ENCODE data around the gene DUS1L. TPM values are rescaled to one million over a fixed set of nuclear protein-coding genes. Genes with fewer than 3 reads are reported as not detected.

DUS1L gene
- polyA plus RNA-seq, 3 donors, result 71.2 to 118 (median 80.9) TPM

DNA sequence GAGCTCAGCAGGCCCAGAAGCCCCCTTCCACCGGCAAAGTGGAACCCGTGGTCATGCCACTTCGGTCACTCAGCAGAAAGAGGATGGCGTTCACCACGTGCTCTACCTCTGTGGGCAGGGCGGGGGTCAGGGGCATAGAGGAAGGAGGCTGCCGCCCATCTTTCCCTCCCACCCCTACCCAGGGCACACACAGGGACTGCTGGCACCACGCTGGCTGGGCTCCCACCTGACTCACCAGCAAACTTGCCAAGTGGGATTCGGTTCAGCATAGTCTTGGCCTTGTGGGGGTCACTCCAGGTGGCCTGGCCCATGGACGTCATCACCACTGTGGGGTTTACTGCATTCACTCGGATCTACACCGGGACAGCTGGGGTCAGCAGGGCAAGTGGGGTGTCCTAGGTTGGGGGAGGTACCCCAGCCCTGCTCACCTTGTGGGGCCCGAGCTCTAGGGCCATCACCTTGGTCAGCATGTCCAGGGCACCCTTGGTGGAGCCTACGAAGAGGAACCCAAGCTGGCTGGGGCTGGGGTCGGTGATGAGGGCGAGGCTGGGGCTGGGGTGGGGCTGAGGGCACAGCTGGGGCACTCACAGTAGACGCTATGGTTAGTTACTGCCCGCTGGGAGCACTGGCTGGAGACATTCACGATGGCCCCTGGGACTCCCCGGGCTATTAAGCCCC, 29.5 kb downstream of the DUS1L start:
- WGBS, 3 donors, result 79 to 94% (median 89%) methylated on average over 20 of the region's 20 CpGs

DNA sequence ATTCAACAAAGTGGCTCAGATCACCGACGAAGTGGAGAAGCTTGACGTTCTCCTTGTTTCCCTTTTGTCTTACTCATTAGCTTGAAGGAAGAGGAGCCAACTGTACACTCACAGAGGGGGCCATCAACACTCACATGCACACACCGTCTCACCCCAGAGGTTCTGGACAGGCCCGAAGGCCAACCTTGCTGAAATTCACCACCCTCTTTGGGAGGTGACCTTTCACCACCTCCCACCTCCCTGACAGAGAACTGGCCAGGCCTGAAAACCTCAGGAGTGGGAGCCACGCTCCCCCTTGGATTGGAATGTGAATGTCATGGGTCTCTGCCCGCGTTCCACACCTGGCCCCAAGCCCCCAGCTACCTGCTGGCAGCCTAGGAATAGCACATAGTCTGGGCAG, 30.1 kb downstream of the DUS1L start:
- H3K27ac ChIP-seq (ENCODE audit: low read depth, low read length), result no peak overlapping the region
- 92 to 95% (median 95%) methylated on average over 8 of the region's 8 CpGs for WGBS, 3 donors

More for the DNA sequence above, 29.5 kb downstream of the DUS1L start:
- no peak overlapping the region for H3K27ac ChIP-seq (ENCODE audit: low read depth, low read length)

DNA sequence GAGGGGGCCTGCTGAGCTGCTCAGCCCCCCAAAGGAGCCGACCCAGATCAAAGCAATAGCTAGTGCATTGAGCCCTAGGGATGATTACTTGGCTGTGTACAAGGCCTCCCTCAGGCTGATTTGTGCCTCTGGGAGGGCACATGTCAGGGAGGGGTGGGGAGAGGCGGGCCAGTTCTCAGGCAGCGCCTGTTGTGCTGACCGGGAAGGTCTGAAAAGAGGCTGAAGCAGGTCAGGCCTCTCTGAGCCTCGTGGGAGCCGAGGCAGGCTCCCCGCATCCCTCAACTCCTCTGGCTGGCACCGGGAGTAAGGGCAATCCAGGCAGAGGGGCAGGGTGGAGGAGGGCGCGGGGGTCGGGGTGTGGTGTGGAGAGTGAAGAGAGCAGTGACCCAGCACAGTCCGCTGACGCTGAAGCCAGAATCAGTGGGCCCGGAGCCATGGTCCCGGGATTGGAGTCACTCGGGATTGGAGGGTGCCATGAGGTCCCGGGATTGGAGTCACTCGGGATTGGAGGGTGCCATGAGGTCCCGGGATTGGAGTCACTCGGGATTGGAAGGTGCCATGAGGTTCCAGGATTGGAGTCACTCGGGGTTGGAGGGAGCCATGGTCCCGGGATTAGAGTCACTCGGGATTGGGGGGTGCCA, 31.1 kb downstream of the DUS1L start:
- 66 to 88% (median 78%) methylated on average over 23 of the region's 23 CpGs for WGBS, 3 donors

DNA sequence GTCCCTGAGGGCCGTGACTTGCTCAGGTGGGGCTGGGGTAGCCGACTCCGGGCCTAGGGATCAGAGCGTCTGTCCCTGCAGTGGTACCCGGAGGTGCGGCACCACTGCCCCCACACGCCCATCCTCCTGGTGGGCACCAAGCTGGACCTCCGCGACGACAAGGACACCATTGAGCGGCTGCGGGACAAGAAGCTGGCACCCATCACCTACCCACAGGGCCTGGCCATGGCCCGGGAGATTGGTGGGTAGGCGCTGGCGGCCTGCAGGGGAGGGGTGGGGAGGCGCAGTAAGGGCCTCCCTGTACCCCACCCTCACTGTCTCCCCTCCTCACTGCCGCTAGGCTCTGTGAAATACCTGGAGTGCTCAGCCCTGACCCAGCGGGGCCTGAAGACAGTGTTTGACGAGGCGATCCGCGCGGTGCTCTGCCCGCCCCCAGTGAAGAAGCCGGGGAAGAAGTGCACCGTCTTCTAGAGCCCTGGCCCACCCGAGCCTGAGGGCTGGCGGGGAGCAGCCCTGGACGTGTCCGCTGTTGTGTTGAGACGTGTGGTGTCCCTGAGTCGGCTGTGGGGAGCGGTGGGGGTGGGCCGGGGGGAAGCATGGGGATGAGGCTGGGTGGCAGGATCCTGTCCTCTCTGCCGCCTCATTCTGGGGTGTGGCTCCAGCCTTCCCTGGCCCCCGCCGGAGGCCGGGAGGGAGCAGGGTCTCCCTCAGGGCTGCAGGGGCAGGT, 32.1 kb downstream of the DUS1L start:
- 92 to 95% (median 93%) methylated on average over 33 to 38 of the region's 38 CpGs for WGBS, 3 donors
- no peak overlapping the region for H3K27ac ChIP-seq (ENCODE audit: low read depth, low read length)

More for the DNA sequence above, 31.1 kb downstream of the DUS1L start:
- no peak overlapping the region for H3K27ac ChIP-seq (ENCODE audit: low read depth, low read length)

DNA sequence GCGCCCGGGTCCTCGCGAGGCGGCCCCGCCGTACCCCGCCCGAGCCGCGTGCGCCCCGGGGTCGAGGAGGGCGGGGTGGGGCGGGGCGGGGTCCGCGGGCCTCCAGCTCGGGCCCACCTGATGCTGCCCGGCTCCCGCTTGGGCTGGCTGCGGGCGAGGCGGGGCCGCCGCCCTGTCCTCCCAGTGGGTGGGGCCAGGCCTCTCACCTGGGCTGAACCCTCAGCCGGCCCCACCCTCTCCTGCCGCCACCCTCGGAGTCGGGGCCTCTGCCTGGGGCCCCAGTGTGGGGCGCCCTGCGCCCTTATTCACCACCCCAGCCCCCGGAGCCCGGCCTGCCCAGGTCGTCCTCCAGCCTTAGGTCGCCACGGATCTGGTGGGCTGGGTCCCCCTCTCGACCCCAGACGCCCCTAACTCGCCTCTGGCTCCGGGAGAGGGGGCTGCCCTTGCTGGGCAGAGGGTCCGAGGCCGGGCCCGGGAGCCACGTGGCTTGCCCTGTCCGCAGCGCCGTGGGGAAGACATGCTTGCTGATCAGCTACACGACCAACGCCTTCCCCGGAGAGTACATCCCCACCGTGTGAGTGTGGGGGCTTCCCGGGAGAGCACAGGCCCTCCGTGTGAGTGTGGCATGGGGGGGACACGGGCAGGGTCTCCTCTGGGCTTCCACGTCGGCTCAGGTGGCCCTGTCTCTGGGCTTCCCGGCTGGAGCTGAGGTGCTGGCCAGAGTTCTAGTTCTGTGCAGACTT, 33.5 kb downstream of the DUS1L start:
- 13 to 21% (median 19%) methylated on average over 35 to 57 of the region's 59 CpGs for WGBS, 3 donors
- H3K27ac ChIP-seq (ENCODE audit: low read depth, low read length), result no peak overlapping the region

DNA sequence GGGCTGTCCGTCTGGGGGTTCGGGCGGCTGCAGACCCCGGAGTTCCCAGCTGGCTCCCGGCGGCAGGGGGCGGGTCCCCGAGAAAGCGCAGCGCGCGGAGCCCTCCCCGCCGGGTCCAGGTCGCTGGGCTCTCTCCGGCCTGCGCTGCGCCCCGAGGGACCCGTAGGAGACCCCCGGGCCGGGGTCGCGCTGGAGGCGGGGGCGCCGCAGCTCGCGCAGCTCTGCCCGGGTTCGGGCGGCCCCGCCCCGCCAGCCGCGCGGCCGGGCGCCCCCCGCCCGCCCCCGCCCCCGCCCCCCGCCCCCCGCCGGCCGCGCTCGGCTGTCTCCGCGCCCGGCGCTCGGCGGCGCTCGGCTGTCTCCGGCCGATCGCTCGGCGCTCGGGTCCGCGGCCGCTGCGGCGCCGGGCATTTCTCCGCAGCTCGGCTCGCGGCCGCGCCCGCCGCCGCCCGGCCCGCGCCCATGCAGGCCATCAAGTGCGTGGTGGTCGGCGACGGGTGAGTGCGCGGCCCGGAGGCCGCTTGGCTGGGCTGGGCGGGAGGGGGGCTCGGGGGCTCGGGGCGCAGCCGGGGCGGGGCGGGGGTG, 34.2 kb downstream of the DUS1L start, which contains the start of gene RAC3:
TSS of gene RAC3 (plus strand) at position 376 of the 582 bp plus-strand sequence. CDS start at position 460, 84 bp downstream.
- H3K27ac ChIP-seq (ENCODE audit: low read depth, low read length), result no peak within 1 kb of the TSS
- WGBS, 3 donors, result 0 to 1% (median 0%) methylated on average over 4 to 88 of the region's 96 CpGs

DNA sequence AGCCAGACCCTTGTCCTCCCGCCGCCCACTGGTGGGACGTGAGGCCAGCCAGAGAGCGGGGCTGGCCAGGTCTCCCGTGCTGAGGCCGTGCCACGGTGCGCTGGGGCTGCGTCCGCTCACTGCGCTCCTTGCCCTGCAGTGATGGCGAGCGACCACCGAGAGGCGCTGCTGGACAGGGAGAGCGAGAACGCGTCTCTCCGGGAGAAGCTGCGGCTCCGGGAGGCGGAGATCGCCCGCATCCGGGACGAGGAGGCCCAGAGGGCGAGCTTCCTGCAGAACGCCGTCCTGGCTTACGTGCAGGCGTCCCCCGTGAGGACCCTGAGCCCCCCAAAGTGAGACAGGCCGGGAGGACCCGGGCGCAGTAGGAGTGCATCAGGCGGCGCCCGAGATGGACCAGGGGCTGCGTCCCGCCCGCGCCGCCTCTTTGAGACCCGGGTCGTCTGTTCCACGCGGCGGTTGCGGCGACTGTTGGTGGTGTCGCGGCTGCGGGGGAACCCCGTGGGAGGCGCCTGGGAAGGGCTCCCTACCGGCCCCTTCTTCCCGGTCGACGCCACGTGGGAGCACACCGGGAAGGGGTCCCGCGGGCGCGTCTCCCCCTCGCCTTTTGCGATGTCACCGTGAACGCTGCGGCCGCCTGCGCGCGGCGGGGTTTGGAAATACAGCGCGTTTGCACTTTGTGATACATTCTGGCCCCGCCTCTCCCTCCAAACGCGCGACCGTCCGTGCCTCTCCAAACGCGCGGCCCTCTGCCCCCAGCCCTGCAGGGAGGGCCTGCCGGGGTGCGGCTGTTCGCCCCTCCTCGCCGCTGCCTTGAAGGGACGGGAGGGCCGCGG, 34.9 kb downstream of the DUS1L start:
- H3K27ac ChIP-seq (ENCODE audit: low read depth, low read length), result no peak overlapping the region
- WGBS, 3 donors, result 0 to 1% (median 1%) methylated on average over 57 to 94 of the region's 94 CpGs

DNA sequence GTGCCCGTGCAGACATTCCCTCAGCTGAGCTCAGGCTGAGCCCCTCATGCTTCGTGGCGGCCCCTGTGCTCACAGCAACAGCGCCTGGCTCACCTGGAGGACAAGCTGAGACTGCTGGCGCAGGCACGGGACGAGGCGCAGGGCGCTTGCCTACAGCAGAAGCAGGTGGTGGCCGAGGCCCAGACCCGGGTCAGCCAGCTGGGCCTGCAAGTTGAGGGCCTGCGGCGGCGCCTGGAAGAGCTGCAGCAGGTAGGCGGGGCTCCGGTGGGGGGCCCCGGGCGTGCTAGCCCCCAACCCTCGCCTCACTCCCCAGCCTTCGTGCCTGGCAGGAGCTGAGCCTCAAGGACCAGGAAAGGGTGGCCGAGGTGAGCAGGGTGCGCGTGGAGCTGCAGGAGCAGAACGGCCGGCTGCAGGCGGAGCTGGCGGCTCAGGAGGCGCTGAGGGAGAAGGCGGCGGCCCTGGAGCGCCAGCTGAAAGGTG, 35.6 kb downstream of the DUS1L start:
- 66 to 73% (median 69%) methylated on average over 25 to 31 of the region's 31 CpGs for WGBS, 3 donors
- H3K27ac ChIP-seq (ENCODE audit: low read depth, low read length), result no peak overlapping the region

DNA sequence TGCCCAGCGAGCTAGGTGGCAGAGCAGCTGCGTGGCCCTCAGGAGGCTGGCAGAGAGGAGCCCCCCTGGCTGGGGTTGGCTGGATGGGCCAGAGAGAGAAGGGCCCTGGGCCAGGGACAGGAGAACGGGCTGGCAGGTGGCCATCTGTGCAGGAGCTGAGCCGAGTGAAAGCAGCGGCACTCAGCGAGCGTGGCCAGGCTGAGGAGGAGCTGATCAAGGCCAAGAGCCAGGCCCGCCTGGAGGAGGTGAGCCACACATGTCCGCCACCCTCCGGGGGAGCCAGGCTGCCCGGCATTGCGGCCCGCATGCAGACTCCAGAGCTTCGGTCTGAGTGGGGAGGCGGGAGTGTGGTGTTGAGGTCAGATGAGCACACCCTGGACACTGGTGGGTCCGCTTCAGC, 36.2 kb downstream of the DUS1L start:
- 87 to 94% (median 92%) methylated on average over 16 of the region's 16 CpGs for WGBS, 3 donors

DNA sequence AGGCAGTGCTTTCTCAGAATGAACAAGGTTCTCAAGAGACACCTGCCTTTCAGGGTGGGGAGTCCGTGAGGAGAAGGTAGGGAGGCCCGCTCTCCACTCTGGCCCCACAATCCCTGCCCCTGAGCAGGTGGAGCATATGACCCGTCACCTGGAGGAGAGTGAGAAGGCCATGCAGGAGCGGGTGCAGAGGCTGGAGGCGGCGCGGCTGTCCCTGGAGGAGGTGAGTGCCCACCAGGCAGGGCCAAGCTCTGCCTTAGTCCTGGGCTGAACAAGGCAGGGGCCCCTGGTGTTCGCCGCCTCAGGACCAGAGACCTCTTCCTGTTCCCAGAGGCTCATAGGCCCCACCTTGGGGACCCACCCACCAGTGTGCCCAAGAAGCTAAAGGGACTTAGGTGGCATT, 36.6 kb downstream of the DUS1L start:
- 94 to 98% (median 97%) methylated on average over 9 of the region's 9 CpGs for WGBS, 3 donors

More for the DNA sequence above, 36.2 kb downstream of the DUS1L start:
- no peak overlapping the region for H3K27ac ChIP-seq (ENCODE audit: low read depth, low read length)

DNA sequence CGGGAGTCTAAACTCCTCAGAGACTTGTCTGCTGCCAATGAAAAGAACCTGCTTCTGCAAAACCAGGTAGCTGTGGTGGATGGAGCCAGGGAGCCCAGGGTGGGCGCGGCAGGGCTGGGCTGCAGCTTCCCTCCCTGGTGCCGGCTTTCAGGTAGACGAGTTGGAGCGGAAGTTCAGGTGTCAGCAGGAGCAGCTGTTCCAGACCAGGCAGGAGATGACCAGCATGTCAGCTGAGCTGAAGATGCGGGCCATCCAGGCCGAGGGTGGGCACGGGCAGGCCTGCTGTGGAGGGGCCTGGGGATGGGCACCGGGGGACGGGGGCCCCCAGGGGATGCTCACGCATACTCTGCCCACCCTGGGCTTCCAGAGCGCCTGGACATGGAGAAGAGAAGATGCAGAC, 37.4 kb downstream of the DUS1L start:
- WGBS, 3 donors, result 96 to 98% (median 96%) methylated on average over 13 of the region's 13 CpGs
- H3K27ac ChIP-seq (ENCODE audit: low read depth, low read length), result no peak overlapping the region

More for the DNA sequence above, 36.6 kb downstream of the DUS1L start:
- no peak overlapping the region for H3K27ac ChIP-seq (ENCODE audit: low read depth, low read length)

DNA sequence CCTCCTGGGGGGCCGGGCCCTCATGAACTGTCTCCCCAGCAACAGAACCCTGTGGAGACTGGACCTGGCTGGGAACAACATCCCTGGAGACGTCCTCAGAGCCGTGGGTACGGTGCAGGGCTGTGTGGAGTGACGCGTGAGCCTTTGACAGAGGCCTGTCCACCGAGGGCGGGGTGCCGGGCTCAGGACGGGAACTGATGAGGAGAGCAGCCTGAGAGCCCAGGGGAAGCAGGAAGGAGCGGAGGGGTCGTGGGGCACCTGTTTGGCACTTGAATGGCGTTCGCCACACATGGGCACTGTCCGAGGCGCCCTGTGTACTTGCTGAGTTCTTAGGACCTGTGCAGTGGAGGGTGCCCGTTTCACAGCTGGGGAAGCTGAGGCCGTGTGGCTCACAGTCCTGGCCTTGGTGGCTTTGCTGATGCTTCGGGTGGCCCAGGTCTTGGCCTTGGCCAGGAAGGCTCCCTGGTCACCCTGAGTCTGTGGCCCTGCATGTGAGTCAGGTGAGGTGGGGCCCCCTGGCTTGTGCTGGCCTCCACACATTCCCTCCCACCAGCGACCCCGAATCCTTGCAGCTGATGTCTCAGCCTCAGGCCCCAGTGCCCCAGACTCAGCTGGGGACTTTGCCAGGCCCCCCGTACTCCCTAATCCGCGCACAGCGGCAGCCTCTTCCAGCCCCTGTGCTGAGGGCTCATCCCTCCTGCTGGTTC, 40.0 kb downstream of the DUS1L start:
- H3K27ac ChIP-seq (ENCODE audit: low read depth, low read length), result no peak overlapping the region
- WGBS, 3 donors, result 94 to 96% (median 95%) methylated on average over 21 to 25 of the region's 25 CpGs

DNA sequence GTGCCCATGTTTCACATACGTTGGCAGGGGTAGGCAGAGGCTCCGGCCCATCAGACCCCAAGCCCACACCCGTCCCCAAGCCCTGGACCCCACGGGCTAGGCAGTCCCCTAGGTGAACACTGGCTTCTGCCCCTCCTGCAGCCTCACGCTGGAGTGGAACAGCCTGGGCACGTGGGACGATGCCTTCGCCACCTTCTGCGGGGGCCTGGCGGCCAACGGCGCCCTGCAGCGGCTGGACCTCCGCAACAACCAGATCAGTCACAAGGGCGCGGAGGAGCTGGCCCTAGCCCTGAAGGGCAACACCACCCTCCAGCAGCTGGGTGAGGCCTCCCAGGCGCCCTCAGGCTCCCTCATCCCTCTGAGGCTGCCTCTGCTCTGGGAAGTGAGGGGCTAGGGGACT, 40.7 kb downstream of the DUS1L start:
- 93 to 96% (median 95%) methylated on average over 17 of the region's 17 CpGs for WGBS, 3 donors

DNA sequence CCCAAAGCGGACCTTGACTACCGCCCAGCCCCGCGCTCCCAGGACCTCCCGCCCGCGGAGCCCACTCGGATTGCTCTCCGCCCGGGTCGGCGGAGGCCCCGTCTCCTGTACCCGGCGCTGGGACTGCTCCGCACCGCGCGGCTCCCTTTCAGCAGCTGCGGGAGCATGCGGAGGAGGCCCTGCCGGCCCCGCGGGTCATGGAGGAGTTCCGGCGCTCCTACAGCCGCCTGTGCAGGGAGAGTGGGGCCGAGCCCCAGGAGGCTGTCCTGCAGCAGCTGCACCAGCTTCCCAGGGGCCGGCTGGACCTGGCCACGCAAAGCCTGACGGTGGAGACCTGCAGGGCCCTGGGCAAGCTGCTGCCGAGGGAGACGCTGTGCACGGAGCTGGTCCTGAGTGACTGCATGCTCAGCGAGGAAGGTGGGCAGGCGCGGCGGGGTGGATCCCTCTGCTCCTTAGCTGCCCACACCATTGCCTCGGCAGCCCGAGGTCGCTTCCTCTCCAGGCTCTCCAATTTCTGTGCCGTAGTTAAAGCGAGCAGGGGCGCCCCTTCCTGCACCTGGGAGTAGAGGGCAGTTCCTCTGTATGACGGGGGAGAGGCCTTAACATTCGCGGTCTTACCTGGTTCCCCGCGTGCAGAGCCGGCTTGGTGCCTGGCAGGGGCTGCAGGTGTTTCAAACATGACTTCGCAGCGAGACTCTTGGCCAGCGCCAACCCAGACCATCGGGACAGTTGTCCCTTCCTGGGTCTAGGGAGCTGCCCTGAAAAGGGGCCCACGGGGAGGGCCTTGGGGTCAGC, 42.0 kb downstream of the DUS1L start:
- WGBS, 3 donors, result 3 to 7% (median 4%) methylated on average over 41 to 55 of the region's 55 CpGs
- no peak overlapping the region for H3K27ac ChIP-seq (ENCODE audit: low read depth, low read length)

More for the DNA sequence above, 40.7 kb downstream of the DUS1L start:
- H3K27ac ChIP-seq (ENCODE audit: low read depth, low read length), result no peak overlapping the region

DNA sequence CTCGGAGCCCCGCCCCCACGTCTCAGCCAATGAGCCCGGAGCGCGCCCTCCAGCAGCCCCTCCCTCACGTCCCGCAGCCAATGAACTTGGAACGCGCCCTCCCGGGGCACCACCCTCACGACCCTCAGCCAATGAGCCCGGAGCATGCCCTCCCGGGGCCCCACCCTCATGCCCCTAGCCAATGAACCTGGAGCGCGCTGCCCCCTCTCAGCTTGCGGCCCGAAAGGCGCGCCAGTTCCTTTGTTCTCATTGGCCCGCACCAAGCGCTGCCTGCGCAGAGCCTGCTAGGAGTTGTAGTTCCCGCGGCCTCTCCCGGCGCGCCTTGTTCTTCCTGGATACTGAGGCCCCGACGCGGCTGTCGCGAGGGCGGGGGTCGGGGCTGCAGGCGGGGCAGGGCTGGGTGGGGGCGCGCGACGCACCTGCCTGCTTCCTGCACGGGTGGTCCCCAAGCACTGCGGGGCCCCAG, 42.6 kb downstream of the DUS1L start, which contains the start of gene LRRC45:
TSS of gene LRRC45 (plus strand) at position 325 of the 466 bp plus-strand sequence. CDS start 339 bp downstream, outside the sequence.
- 0 to 1% (median 0%) methylated on average over 27 to 42 of the region's 42 CpGs for WGBS, 3 donors
- H3K27ac ChIP-seq (ENCODE audit: low read depth, low read length), result no peak within 1 kb of the TSS
